ENCODE results near the gene OLIG1. TPM values are rescaled to one million over a fixed set of nuclear protein-coding genes. Genes with fewer than 3 reads are reported as not detected.
A peak's percentile ranks its signal among the peaks of the same experiment; 100 is the strongest.

Gene OLIG1
- 0.25 TPM for polyA plus RNA-seq (ENCODE audit: insufficient read length)

- peak; percentile 25 for DNase-seq
Observed at GRCh38 chr21:33069994-33070743, at the start of gene OLIG1. Gene OLIG1, plus strand, starts transcription at chr21:33070141. Its CDS starts 106 bp downstream, at chr21:33070247.

DNA sequence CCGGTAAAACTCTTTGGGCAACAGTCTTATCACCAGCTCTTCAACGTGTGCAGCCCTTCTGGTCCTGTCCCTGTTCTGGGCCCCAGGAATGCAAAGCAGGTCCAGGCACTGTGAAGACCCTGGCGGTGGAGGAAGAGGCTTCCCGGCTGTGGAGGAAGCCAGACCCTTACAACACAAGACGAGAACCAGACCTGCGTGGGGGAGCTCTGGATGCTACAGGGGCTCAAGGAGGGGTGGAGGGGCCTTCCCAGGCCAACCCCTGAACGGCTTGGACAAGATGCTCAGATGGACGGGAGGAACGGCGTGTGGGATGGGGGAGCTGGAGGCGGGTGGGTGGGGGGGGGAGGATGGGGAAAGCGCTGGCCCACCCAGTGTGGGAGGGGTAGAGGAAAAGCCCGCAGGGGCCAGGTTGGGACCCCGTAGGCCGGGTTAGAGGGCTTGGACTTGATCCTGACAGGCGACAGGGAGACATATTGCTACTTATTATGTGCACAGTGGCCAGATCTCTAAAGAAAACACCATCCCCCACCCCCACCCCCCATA, 49.3 kb upstream of the OLIG1 start:
- no peak for DNase-seq

- no peak for DNase-seq
Observed at GRCh38 chr21:33021150-33021549, 48.8 kb upstream of the OLIG1 start.

DNA sequence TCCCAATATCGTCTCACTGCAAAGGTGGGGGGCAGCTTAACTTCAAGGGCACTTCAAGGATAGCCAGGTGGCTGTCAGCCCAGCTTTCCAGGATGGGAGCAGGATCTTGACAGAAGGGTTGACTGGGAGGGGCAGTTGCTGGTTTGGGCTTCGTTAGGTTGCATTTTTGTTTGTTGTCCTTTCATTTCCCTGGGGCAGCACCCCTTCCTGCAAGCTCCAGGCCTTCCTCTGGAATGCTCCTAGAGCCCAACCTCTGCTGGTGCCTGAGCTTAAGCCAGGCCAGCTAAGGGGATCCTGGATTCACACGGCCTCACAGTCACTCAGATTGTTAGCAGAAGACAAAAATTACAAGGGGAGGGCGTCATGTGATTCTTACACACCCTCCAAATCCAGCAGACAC, 48.3 kb upstream of the OLIG1 start:
- no peak for DNase-seq

DNA sequence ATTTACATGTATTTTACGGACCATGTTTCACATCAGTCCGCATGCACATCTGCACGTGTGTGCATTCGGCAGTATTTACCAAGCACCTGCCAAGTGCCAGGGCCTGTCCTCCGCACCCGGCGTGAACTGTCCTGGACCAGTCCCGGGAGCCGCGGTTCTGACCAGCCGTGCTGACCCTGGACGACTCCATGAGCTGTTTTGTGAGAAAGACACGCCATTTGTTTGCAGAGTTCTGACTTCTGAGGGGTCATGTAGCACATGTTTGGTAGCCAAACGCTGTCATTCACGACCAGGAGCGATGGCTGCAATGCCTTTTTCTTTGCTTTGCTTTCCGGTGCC, 47.5 kb upstream of the OLIG1 start:
- no peak for DNase-seq

GRCh38 chr21:33022828-33023573, 46.9 kb upstream of the OLIG1 start:
- no peak for DNase-seq

- no peak for DNase-seq
Observed at GRCh38 chr21:33023574-33024200, 46.3 kb upstream of the OLIG1 start.

DNA sequence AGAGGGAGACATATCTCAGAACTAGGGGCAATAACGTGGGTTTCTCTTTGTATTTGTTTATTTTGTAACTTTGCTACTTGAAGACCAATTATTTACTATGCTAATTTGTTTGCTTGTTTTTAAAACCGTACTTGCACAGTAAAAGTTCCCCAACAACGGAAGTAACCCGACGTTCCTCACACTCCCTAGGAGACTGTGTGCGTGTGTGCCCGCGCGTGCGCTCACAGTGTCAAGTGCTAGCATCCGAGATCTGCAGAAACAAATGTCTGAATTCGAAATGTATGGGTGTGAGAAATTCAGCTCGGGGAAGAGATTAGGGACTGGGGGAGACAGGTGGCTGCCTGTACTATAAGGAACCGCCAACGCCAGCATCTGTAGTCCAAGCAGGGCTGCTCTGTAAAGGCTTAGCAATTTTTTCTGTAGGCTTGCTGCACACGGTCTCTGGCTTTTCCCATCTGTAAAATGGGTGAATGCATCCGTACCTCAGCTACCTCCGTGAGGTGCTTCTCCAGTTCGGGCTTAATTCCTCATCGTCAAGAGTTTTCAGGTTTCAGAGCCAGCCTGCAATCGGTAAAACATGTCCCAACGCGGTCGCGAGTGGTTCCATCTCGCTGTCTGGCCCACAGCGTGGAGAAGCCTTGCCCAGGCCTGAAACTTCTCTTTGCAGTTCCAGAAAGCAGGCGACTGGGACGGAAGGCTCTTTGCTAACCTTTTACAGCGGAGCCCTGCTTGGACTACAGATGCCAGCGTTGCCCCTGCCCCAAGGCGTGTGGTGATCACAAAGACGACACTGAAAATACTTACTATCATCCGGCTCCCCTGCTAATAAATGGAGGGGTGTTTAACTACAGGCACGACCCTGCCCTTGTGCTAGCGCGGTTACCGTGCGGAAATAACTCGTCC, 45.5 kb upstream of the OLIG1 start:
- no peak for DNase-seq

DNA sequence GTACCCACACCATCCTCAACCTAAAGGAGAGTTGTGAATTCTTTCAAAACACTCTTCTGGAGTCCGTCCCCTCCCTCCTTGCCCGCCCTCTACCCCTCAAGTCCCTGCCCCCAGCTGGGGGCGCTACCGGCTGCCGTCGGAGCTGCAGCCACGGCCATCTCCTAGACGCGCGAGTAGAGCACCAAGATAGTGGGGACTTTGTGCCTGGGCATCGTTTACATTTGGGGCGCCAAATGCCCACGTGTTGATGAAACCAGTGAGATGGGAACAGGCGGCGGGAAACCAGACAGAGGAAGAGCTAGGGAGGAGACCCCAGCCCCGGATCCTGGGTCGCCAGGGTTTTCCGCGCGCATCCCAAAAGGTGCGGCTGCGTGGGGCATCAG, 44.8 kb upstream of the OLIG1 start:
- DNase-seq, result no peak

GRCh38 chr21:33025489-33026442, 44.2 kb upstream of the OLIG1 start, which contains the start of gene OLIG2:
Gene OLIG2, plus strand, starts transcription at chr21:33025935. Its CDS starts 928 bp downstream, at chr21:33026863.
- DNase-seq, result no peak

DNA sequence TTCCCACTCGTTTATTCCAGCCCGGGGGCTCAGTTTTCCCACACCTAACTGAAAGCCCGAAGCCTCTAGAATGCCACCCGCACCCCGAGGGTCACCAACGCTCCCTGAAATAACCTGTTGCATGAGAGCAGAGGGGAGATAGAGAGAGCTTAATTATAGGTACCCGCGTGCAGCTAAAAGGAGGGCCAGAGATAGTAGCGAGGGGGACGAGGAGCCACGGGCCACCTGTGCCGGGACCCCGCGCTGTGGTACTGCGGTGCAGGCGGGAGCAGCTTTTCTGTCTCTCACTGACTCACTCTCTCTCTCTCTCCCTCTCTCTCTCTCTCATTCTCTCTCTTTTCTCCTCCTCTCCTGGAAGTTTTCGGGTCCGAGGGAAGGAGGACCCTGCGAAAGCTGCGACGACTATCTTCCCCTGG, 43.5 kb upstream of the OLIG1 start:
- no peak for DNase-seq

- DNase-seq, result no peak
Observed at GRCh38 chr21:33026878-33027400, 43.0 kb upstream of the OLIG1 start.

DNA sequence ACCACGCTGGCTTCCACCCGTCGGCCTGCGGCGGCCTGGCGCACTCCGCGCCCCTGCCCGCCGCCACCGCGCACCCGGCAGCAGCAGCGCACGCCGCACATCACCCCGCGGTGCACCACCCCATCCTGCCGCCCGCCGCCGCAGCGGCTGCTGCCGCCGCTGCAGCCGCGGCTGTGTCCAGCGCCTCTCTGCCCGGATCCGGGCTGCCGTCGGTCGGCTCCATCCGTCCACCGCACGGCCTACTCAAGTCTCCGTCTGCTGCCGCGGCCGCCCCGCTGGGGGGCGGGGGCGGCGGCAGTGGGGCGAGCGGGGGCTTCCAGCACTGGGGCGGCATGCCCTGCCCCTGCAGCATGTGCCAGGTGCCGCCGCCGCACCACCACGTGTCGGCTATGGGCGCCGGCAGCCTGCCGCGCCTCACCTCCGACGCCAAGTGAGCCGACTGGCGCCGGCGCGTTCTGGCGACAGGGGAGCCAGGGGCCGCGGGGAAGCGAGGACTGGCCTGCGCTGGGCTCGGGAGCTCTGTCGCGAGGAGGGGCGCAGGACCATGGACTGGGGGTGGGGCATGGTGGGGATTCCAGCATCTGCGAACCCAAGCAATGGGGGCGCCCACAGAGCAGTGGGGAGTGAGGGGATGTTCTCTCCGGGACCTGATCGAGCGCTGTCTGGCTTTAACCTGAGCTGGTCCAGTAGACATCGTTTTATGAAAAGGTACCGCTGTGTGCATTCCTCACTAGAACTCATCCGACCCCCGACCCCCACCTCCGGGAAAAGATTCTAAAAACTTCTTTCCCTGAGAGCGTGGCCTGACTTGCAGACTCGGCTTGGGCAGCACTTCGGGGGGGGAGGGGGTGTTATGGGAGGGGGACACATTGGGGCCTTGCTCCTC, 42.3 kb upstream of the OLIG1 start:
- no peak for DNase-seq

- DNase-seq, result no peak
Observed at GRCh38 chr21:33028287-33028670, 41.7 kb upstream of the OLIG1 start.

GRCh38 chr21:33028773-33029384, 41.1 kb upstream of the OLIG1 start:
- DNase-seq, result no peak

- no peak for DNase-seq
Observed at GRCh38 chr21:33029385-33029921, 40.5 kb upstream of the OLIG1 start.

GRCh38 chr21:33029975-33030461, 39.9 kb upstream of the OLIG1 start:
- DNase-seq, result no peak

DNA sequence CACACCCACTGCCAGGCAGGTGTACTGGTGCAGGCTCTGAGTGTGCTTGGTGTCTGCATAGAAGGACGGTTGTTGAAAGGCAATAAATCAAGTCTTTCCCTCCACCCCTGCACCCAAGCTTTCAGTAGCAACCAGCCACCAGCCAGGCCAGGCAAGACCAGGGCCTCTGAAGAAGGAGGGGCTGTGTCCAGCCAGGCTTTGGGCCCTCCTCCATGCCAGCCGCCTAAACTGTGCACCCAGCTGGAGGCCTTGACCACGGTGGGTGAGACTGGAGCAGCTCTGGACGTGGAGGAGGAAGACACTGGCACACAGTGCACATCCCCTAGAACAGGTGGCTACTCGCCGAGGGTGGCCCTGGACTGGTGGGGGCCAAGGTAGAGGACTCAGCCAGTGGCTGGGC, 39.3 kb upstream of the OLIG1 start:
- no peak for DNase-seq

Data from hindlimb muscle (tissue), 1 donor.